Activated CD4-positive, alpha-beta memory T cell treated with anti-CD3 and anti-CD28 coated beads for 36 hours (primary cell): ENCODE data around the gene NFASC. TPM values are rescaled to one million over a fixed set of nuclear protein-coding genes. Genes with fewer than 3 reads are reported as not detected.

Experiments
- CTCF ChIA-PET: fragments of 350-600 bp; sonication (Branson Sonifier 250); formaldehyde crosslinking; loops from one replicate; lab custom pipeline; 2021; ENCODE audit warnings: antibody characterized with exemption, inconsistent platforms; lab: Charles Lee
- POLR2A ChIA-PET: fragments of 350-600 bp; sonication (Branson Sonifier 250); formaldehyde crosslinking; loops from one replicate; lab custom pipeline; 2021; ENCODE audit warnings: antibody characterized with exemption; lab: Charles Lee
- DNase-seq: peaks from one replicate; pipeline ENCODE4 v3.0.0-alpha.2; 2020
- H3K27ac Mint-ChIP-seq: one replicate; pipeline ENCODE4 v1.8.0; 2021; ENCODE audit warnings: mixed read lengths
- H3K27me3 Mint-ChIP-seq: one replicate; pipeline ENCODE4 v1.8.0; 2021; ENCODE audit warnings: mixed read lengths
- H3K36me3 Mint-ChIP-seq: one replicate; pipeline ENCODE4 v1.8.0; 2021; ENCODE audit warnings: mixed read lengths
- H3K4me1 Mint-ChIP-seq: one replicate; pipeline ENCODE4 v1.8.0; 2021; ENCODE audit warnings: low read depth, mixed read lengths
- H3K4me3 Mint-ChIP-seq: one replicate; pipeline ENCODE4 v1.8.0; 2021; ENCODE audit warnings: mild to moderate bottlenecking, mixed read lengths
- H3K9me3 Mint-ChIP-seq: one replicate; pipeline ENCODE4 v1.8.0; 2021; ENCODE audit warnings: mixed read lengths
- intact Hi-C: fragments of 100-400 bp; cut with micrococcal nuclease; formaldehyde crosslinking; loops from one replicate; pipeline ENCODE4 v1.15.1; 2023
- total RNA-seq, 2 experiments: library from RNA; stranded (reverse); gene quantifications; one replicate each; pipeline ENCODE4 v1.2.3, GENCODE V29; 2021

Gene NFASC
- total RNA-seq, 2 experiments from 2014 or later: 0.24 to 0.27 TPM

DNA sequence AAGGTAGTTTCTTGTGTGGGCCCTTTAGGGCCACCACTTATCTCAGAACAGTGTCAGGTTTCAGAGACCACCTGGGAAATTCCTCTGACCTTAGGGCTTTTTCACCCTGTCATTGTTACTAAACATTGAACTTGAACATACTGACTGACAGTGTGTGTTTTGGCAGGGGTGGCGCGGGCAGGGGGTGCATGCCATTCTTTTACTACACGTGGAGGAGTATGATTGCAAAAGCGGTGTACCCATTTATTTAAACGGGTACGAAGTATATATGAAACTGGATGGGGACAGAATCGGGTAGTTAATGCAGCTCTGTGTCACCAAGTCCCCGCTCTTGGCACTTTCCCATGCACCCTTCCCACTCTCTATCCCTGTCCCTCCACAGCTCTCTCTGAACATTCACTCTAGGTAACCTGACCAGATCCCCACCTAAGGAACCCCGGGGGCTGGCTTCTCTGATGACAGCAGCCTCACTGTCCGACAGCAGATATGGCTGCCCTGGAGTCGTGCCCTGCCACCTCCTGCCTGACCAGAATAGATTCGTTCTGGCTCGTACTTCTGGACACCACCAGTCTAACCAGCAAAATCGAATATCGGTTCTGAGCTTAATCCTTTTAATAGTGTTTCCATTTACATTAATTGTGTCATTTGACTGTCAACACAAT, 51.3 kb downstream of the NFASC start:
- Mint-ChIP-seq H3K36me3 (no peaks in the 10 kb centered on the region), H3K9me3 (no peaks in the 10 kb centered on the region), H3K4me3 (no peak overlapping the region), H3K27ac (no peak overlapping the region), H3K4me1 (no peaks in the 10 kb centered on the region), H3K27me3 (peaks cover 5% of the 10 kb centered on the region)
- POLR2A ChIA-PET: no interaction called here
- CTCF ChIA-PET: interaction anchor here (1.2 kb wide), 1 partner anchor 20 kb away, joined by 3 read pairs; no protein-coding TSS in a partner anchor
- no peak for DNase-seq
- intact Hi-C loops: no loop called here

GRCh38 chr1:204923201-204923600, 52.5 kb downstream of the NFASC start:
- H3K9me3 Mint-ChIP-seq: no peaks in the 10 kb centered on the region
- intact Hi-C loops: no loop called here
- POLR2A ChIA-PET: no interaction called here
- no peak overlapping the region for H3K4me3 Mint-ChIP-seq
- no peaks in the 10 kb centered on the region for H3K36me3 Mint-ChIP-seq
- CTCF ChIA-PET: interaction anchor here (1.2 kb wide), 1 partner anchor 19 kb away, joined by 3 read pairs; no protein-coding TSS in a partner anchor
- no peaks in the 10 kb centered on the region for H3K4me1 Mint-ChIP-seq
- H3K27me3 Mint-ChIP-seq: peaks cover 7% of the 10 kb centered on the region
- DNase-seq: no peak
- no peak overlapping the region for H3K27ac Mint-ChIP-seq

DNA sequence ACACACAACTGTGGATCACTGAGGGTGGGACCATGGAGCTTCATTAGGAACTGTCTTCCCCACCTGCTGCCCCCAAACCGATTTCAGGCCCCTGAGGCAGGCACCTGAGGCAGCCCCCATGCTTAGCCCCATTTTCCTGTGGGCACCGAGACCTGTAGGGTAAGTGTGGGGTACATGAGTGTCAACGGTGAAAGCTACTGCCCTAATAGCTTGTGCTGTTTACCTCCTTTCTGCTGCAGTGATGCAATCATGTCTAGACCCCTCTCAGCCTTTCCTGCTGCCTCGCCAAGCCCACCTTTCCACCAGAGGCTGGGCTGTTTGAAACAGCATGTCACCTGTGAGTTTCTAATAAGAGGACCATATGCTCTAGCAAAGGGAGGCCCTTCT, 53.0 kb downstream of the NFASC start:
- H3K4me3 Mint-ChIP-seq: no peak overlapping the region
- no peak for DNase-seq
- POLR2A ChIA-PET: no interaction called here
- intact Hi-C loops: no loop called here
- peaks cover 7% of the 10 kb centered on the region for H3K27me3 Mint-ChIP-seq
- H3K27ac Mint-ChIP-seq: no peak overlapping the region
- CTCF ChIA-PET: no interaction called here
- no peaks in the 10 kb centered on the region for H3K9me3 Mint-ChIP-seq
- H3K36me3 Mint-ChIP-seq: no peaks in the 10 kb centered on the region
- no peaks in the 10 kb centered on the region for H3K4me1 Mint-ChIP-seq

DNA sequence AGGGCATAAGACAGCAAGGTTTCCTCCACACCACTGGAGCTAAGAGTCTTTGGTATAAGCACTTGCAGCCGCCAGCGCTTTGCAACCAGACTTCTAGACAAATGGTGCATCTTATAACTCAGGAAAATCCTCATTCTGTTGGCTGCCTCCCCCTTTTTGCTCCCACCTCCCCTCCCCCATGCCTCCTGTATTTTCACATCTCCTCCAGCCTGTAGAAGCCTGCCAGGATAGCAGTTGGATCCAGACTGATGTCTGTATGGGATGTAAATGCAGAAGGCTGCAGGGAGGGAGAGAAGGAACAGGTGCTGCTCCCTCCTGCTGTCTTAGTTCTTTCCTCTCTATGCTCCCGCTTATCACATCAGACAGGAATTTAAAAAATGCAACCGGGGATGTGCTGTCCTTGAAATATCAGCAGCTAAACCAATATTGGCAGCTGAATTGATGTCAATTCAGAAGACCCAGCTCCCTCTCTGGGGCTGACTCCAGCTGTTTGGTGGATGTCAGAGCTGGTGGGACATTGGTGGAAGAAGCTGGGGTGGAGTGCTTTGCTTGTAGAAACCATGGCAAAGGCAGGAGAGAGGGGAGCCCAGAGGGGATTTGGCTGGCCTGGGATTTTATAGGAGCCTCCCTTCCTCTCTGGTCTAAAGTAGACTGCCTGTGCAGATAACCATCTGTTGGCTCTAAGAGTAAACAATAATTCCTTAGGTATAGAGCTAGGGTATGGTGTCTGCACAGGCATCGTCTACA, 53.5 kb downstream of the NFASC start:
- H3K4me3 Mint-ChIP-seq: no peak overlapping the region
- intact Hi-C loops: no loop called here
- H3K4me1 Mint-ChIP-seq: no peaks in the 10 kb centered on the region
- no peak overlapping the region for H3K27ac Mint-ChIP-seq
- no peak for DNase-seq
- ChIA-PET POLR2A (no interaction called here), CTCF (interaction anchor here (0.9 to 1.1 kb wide), 3 partner anchors 17 to 117 kb away, joined by 3 to 4 read pairs (median 3); no protein-coding TSS in a partner anchor)
- no peaks in the 10 kb centered on the region for H3K36me3 Mint-ChIP-seq
- H3K27me3 Mint-ChIP-seq: peaks cover 7% of the 10 kb centered on the region
- no peaks in the 10 kb centered on the region for H3K9me3 Mint-ChIP-seq

- no peak for DNase-seq
- Mint-ChIP-seq H3K4me1 (no peaks in the 10 kb centered on the region), H3K27me3 (peaks cover 7% of the 10 kb centered on the region), H3K36me3 (no peaks in the 10 kb centered on the region), H3K4me3 (no peak overlapping the region), H3K27ac (no peak overlapping the region), H3K9me3 (no peaks in the 10 kb centered on the region)
- intact Hi-C loops: no loop called here
- ChIA-PET CTCF (interaction anchor here (1.3 kb wide), 1 partner anchor 17 kb away, joined by 5 read pairs; no protein-coding TSS in a partner anchor), POLR2A (no interaction called here)
These were observed 55.0 kb downstream of the NFASC start for GRCh38 chr1:204925701-204926100.

DNA sequence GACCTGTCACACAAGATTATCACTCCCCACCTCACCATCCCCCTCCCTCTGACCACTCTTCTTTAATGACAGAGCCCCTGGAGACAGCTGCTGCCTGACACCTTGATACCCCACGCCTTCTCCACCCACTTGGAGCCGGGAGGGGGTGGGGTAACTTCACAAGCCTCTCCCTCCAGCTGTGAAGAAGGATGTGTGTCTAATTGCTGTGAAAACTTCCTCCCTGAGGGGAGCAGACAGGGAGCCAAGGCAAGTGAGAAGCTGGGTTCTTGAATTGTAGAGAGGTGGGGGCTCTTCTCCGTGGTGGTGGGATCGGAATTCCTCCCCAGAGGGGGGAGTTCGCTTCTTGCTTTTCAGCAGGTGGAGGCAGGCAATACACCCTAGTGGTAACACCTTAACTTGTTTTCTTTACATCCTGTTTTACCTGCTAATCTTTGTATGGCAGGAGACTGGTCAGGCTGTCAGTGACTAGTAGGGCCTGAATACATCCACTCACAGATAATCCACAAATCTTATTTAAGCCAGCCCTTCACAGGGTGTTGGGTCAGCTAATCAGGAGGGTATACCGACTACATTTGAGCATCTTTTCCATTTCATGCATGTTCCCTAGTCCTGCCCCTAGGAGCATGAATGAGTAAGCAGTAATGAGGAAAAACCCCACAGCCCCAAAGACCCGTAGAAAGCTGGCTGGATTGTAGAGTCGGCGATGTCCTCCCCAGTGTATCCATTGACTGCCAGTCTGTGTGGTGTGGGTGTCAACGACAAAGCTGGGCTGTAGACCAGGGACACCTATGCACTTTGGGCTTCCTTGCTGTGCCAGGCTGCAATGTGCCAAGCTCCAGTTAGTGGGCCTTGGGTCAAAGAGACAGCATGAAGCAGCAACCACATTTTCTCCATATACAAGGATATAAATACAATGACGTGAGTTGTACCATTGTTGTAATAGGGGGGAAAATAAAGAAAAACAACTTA, 57.3 kb downstream of the NFASC start:
- Mint-ChIP-seq H3K4me1 (no peaks in the 10 kb centered on the region), H3K9me3 (no peaks in the 10 kb centered on the region), H3K4me3 (no peak overlapping the region), H3K36me3 (no peaks in the 10 kb centered on the region), H3K27me3 (peaks cover 7% of the 10 kb centered on the region), H3K27ac (no peak overlapping the region)
- CTCF ChIA-PET: interaction anchor here (1.1 kb wide), 1 partner anchor 14 kb away, joined by 3 read pairs; no protein-coding TSS in a partner anchor
- no peak for DNase-seq
- POLR2A ChIA-PET: no interaction called here
- intact Hi-C loops: no loop called here

DNA sequence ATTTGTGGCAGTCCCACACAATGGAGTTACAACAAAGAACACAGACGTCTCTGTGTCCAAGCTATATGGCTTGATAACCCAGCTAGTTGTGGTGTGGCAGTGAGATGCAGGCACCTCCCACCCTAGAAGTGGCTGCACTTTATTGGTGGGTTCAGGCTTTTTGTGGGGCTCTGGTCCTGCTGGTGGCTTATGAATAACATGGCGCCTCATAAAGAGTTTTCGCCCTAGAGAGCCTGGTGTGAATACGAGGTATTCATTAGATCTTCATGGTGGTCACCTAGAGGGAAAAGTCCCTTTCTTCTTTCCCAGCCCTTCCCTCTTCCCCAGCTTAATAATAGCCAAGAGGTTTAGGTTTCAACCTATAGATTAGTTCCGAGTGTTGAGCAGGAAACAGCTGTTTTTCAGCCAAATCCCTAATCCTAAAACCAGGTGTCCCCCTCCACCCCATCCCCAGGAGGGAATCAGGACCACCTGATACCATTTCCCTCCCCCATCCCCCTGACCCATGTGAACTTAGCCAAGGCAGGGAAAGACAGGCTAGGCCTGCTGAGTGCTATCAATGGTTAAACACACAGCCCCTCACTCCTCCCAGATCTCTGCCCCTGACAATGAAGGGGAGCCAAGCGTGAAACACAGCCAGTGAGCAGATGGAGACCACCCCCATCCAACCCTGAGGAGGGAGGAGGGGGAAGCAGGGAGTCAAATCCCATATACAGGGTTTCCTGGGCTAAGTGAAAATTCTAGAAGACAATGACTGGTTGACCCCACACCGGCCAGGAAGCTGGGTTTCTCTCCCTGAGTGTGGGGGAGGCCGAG, 58.2 kb downstream of the NFASC start:
- H3K4me1 Mint-ChIP-seq: no peaks in the 10 kb centered on the region
- no peaks in the 10 kb centered on the region for H3K9me3 Mint-ChIP-seq
- no peak overlapping the region for H3K4me3 Mint-ChIP-seq
- no peak for DNase-seq
- CTCF ChIA-PET: interaction anchor here (1.1 kb wide), 1 partner anchor 13 kb away, joined by 3 read pairs; no protein-coding TSS in a partner anchor
- no peaks in the 10 kb centered on the region for H3K36me3 Mint-ChIP-seq
- POLR2A ChIA-PET: no interaction called here
- H3K27ac Mint-ChIP-seq: no peak overlapping the region
- H3K27me3 Mint-ChIP-seq: peaks cover 7% of the 10 kb centered on the region
- intact Hi-C loops: no loop called here

DNA sequence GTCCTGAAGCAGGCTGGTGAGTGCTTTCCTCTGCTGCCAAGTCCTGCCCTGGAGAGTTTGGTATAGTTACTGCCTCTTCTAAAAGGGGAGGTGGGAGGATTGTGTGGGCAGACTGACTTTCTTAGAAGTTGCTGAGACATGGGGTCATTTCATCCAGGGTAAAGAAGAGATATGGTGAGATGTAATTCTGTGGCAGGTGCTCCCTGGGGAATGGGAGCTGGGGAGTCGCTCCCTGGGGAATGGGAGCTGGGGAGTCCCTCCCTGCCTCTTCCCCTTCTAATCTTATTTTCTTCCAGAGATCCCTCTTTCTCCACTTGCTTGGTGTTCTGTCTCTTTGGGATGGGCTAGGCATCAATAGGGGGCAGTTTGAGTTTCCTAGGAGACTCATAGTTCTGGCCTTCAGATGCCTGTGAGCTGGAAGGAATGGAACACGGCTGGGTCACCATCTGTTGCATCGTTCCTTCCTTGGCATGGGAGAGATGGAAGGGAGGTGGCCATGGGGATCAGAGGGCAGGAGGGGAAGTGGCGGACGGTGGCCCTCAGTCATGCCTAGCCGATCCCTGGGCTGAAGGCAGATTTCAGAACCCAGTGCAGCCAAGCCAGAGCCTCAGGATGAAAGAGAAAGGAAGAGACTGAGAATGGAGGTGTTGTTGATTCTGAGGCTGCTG, 59.0 kb downstream of the NFASC start:
- no peak for DNase-seq
- ChIA-PET CTCF (interaction anchor here (1.1 kb wide), 1 partner anchor 12 kb away, joined by 3 read pairs; no protein-coding TSS in a partner anchor), POLR2A (no interaction called here)
- H3K27ac Mint-ChIP-seq: no peak overlapping the region
- no peak overlapping the region for H3K4me3 Mint-ChIP-seq
- H3K4me1 Mint-ChIP-seq: no peaks in the 10 kb centered on the region
- H3K36me3 Mint-ChIP-seq: no peaks in the 10 kb centered on the region
- no peaks in the 10 kb centered on the region for H3K9me3 Mint-ChIP-seq
- H3K27me3 Mint-ChIP-seq: peaks cover 7% of the 10 kb centered on the region
- intact Hi-C loops: no loop called here

- Mint-ChIP-seq H3K4me1 (no peaks in the 10 kb centered on the region), H3K36me3 (no peaks in the 10 kb centered on the region), H3K4me3 (no peak overlapping the region), H3K9me3 (no peaks in the 10 kb centered on the region), H3K27me3 (peaks cover 7% of the 10 kb centered on the region), H3K27ac (no peak overlapping the region)
- CTCF ChIA-PET: no interaction called here
- DNase-seq: no peak
- intact Hi-C loops: no loop called here
- POLR2A ChIA-PET: no interaction called here
These were observed 59.5 kb downstream of the NFASC start for GRCh38 chr1:204930155-204930523.

- no peak overlapping the region for H3K4me3 Mint-ChIP-seq
- no peaks in the 10 kb centered on the region for H3K9me3 Mint-ChIP-seq
- peaks cover 3% of the 10 kb centered on the region for H3K27me3 Mint-ChIP-seq
- ChIA-PET POLR2A (no interaction called here), CTCF (interaction anchor here (1.1 kb wide), 1 partner anchor 10 kb away, joined by 3 read pairs; no protein-coding TSS in a partner anchor)
- H3K36me3 Mint-ChIP-seq: no peaks in the 10 kb centered on the region
- DNase-seq: no peak
- no peak overlapping the region for H3K27ac Mint-ChIP-seq
- no peaks in the 10 kb centered on the region for H3K4me1 Mint-ChIP-seq
- intact Hi-C loops: no loop called here
These were observed 60.7 kb downstream of the NFASC start for GRCh38 chr1:204931313-204931712.
